ENCODE results near the gene TNN. TPM values are rescaled to one million over a fixed set of nuclear protein-coding genes. Genes with fewer than 3 reads are reported as not detected.

Gene TNN
- total and polyA plus RNA-seq, 2 experiments from 2014 or later: 0.18 to 0.31 TPM

GRCh38 chr1:175019524-175019923 lies 48.1 kb upstream of the TNN start (continued):
- TF ChIP-seq ZNF462 (CRISPR knock-in tag; IDR thresholded peaks at IDR 0.05): no peak
- no peak for TF ChIP-seq STAT1 (IDR thresholded peaks at IDR 0.05; ENCODE audit: unreplicated experiment)
- no peak for TF ChIP-seq ZNF331 (CRISPR knock-in tag; IDR thresholded peaks at IDR 0.05; ENCODE audit: low read depth)
- no peak for TF ChIP-seq CTCF (conservative IDR thresholded peaks at IDR 0.05; ENCODE audit: low read depth in 2 of 2)
- TF ChIP-seq EZH2 (IDR thresholded peaks at IDR 0.05; ENCODE audit: low read depth, unreplicated experiment): no peak
- no peak for TF ChIP-seq ZNF114 (CRISPR knock-in tag; IDR thresholded peaks at IDR 0.05)
- no peak for TF ChIP-seq EZH2phosphoT487 (IDR thresholded peaks at IDR 0.05; ENCODE audit: unreplicated experiment)
- TF ChIP-seq NANOG (IDR thresholded peaks at IDR 0.05; ENCODE audit: borderline replicate concordance): no peak
- TF ChIP-seq CREB1 (CRISPR knock-in tag; IDR thresholded peaks at IDR 0.05; ENCODE audit: low read depth): no peak
- TF ChIP-seq POLR2AphosphoS5 (IDR thresholded peaks at IDR 0.05; ENCODE audit: low read depth): no peak
- no peak for TF ChIP-seq REST (IDR thresholded peaks at IDR 0.05; ENCODE audit: unreplicated experiment)

Measured in GM23338 (cell line).